Activated CD8-positive, alpha-beta T cell treated with anti-CD3 and anti-CD28 coated beads, Interleukin-2, amount 10 ng/mL, durations not matched to agents 7 days and 5 days (primary cell): ENCODE results near the gene GPSM3. TPM values are rescaled to one million over a fixed set of nuclear protein-coding genes. Genes with fewer than 3 reads are reported as not detected.
"Not testable (repeated sequence)": the region's sequence is repeated elsewhere in the genome, so short reads cannot be mapped to it uniquely, and the experiment has no call there.

Experiments used
- ATAC-seq: fragments of 150-1000 bp; cut with Tn5 transposase; one replicate; pipeline ENCODE4 v1.10.0; 2021; ENCODE audit warnings: moderate library complexity
- CTCF ChIA-PET: fragments of 350-600 bp; sonication (Branson Sonifier 250); formaldehyde crosslinking; loops from one replicate; lab custom pipeline; 2021; ENCODE audit warnings: antibody characterized with exemption; lab: Charles Lee
- POLR2A ChIA-PET: fragments of 350-600 bp; sonication (Branson Sonifier 250); formaldehyde crosslinking; loops from one replicate; lab custom pipeline; 2021; ENCODE audit warnings: antibody characterized with exemption; lab: Charles Lee
- DNase-seq: peaks from one replicate; pipeline ENCODE4 v3.0.0-alpha.2; 2020
- H3K27ac Mint-ChIP-seq: one replicate; pipeline ENCODE4 v1.8.0; 2021; ENCODE audit warnings: mild to moderate bottlenecking, mixed read lengths
- H3K27me3 Mint-ChIP-seq: one replicate; pipeline ENCODE4 v1.8.0; 2021; ENCODE audit warnings: low read depth, mixed read lengths
- H3K36me3 Mint-ChIP-seq: one replicate; pipeline ENCODE4 v1.8.0; 2021; ENCODE audit warnings: low read depth, mixed read lengths
- H3K4me1 Mint-ChIP-seq: one replicate; pipeline ENCODE4 v1.8.0; 2021; ENCODE audit warnings: low read depth, mixed read lengths
- H3K4me3 Mint-ChIP-seq: one replicate; pipeline ENCODE4 v1.8.0; 2021; ENCODE audit warnings: mild to moderate bottlenecking, mixed read lengths
- H3K9me3 Mint-ChIP-seq: one replicate; pipeline ENCODE4 v1.8.0; 2022; ENCODE audit warnings: mixed read lengths; ENCODE audit not compliant: insufficient read depth
- total RNA-seq, 2 experiments: library from RNA; stranded (reverse); gene quantifications; one replicate each; pipeline ENCODE4 v1.2.3, GENCODE V29; 2021

The GPSM3 gene
- total RNA-seq, 2 experiments from 2014 or later = 216 to 223 TPM

GRCh38 chr6:32216285-32216684 is 23.8 kb upstream of the GPSM3 start:
- DNase-seq (no peak), ATAC-seq (no peak)
- Mint-ChIP-seq H3K9me3 (no peaks in the 10 kb centered on the region), H3K36me3 (no peaks in the 10 kb centered on the region), H3K4me3 (no peak overlapping the region), H3K4me1 (peaks cover 8% of the 10 kb centered on the region), H3K27me3 (no peaks in the 10 kb centered on the region), H3K27ac (no peak overlapping the region)
- POLR2A ChIA-PET = no interaction called here
- CTCF ChIA-PET = no interaction called here

GRCh38 chr6:32215617-32216016 is 23.2 kb upstream of the GPSM3 start:
- DNase-seq = no peak
- Mint-ChIP-seq H3K9me3 (no peaks in the 10 kb centered on the region), H3K36me3 (no peaks in the 10 kb centered on the region), H3K4me1 (peaks cover 8% of the 10 kb centered on the region), H3K4me3 (no peak overlapping the region), H3K27me3 (no peaks in the 10 kb centered on the region), H3K27ac (no peak overlapping the region)
- no peak for ATAC-seq
- ChIA-PET CTCF (no interaction called here), POLR2A (no interaction called here)

GRCh38 chr6:32214126-32214525 is 21.7 kb upstream of the GPSM3 start:
- Mint-ChIP-seq H3K4me1 (peaks cover 8% of the 10 kb centered on the region), H3K9me3 (no peaks in the 10 kb centered on the region), H3K36me3 (no peaks in the 10 kb centered on the region), H3K4me3 (no peak overlapping the region), H3K27me3 (no peaks in the 10 kb centered on the region), H3K27ac (no peak overlapping the region)
- CTCF ChIA-PET = no interaction called here
- ATAC-seq (no peak), DNase-seq (no peak)
- POLR2A ChIA-PET = no interaction called here

GRCh38 chr6:32213649-32214048 is 21.2 kb upstream of the GPSM3 start:
- Mint-ChIP-seq H3K27me3 (peaks cover 2% of the 10 kb centered on the region), H3K27ac (no peak overlapping the region), H3K4me1 (peaks cover 8% of the 10 kb centered on the region), H3K4me3 (no peak overlapping the region), H3K9me3 (no peaks in the 10 kb centered on the region), H3K36me3 (no peaks in the 10 kb centered on the region)
- no peak for DNase-seq
- no peak for ATAC-seq
- POLR2A ChIA-PET = no interaction called here
- CTCF ChIA-PET = no interaction called here

DNA sequence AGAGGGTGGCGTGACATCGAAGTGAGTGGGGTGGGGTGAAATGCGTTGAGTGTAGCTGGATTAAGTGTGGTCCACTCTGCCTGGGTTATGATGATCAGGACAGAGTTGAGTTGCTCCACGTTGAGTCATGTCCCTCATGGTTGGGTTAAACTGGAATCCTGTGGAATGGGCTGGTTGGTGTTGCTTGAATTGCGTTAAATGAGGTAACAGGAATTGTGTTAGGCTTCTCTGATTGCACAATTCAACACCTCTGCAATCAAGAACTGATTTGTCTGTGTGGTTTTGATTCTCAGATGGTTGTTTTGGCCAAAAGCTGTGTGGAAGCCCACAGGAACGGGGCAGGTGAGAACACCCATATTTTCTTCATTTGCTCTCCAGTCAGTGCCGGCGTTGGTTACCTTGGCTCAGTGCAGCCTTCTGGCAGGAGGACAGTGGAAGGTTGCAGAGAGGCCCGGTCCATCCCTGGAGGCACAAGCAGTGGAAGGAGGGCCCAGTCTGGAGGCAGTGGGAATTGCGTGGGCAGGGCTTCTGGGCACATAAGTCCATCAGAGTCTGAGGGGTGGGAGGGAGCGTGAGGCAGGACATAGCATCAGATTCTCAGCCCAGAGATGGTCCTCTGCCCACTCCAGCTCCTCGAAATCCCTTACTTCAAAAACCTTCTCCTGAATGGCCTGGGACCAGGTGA is 19.8 kb upstream of the GPSM3 start:
- CTCF ChIA-PET = interaction anchor here (1.1 kb wide), 1 partner anchor 67 kb away, joined by 4 read pairs; no protein-coding TSS in a partner anchor
- no peaks in the 10 kb centered on the region for H3K36me3 Mint-ChIP-seq
- peaks cover 8% of the 10 kb centered on the region for H3K4me1 Mint-ChIP-seq
- no peak overlapping the region for H3K4me3 Mint-ChIP-seq
- peaks cover 5% of the 10 kb centered on the region for H3K27me3 Mint-ChIP-seq
- POLR2A ChIA-PET = no interaction called here
- DNase-seq (no peak), ATAC-seq (no peak)
- H3K27ac Mint-ChIP-seq = no peak overlapping the region
- no peaks in the 10 kb centered on the region for H3K9me3 Mint-ChIP-seq

DNA sequence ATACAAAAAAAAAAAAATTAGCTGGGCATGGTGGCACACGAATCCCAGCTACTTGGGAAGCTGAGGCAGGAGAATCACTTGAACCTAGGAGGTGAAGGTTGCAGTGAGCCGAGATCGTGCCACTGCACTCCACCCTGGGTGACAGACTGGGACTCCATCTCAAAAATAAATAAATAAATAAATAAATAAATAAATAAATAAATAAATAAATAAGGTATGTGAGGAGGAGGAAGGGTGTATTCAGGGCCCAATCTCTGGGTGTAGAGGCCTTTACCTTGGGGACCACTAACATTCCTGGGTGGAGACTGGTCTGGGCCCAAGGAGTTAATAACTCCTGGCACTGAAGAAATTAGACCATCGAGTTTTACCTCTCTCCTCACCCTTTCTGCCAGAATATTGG is 19.0 kb upstream of the GPSM3 start:
- H3K9me3 Mint-ChIP-seq, H3K4me3 Mint-ChIP-seq, POLR2A ChIA-PET, H3K4me1 Mint-ChIP-seq, ATAC-seq, H3K27me3 Mint-ChIP-seq, H3K27ac Mint-ChIP-seq, H3K36me3 Mint-ChIP-seq, DNase-seq: not testable (repeated sequence)
- CTCF ChIA-PET = interaction anchor here (1.1 kb wide), 1 partner anchor 66 kb away, joined by 4 read pairs; no protein-coding TSS in a partner anchor

DNA sequence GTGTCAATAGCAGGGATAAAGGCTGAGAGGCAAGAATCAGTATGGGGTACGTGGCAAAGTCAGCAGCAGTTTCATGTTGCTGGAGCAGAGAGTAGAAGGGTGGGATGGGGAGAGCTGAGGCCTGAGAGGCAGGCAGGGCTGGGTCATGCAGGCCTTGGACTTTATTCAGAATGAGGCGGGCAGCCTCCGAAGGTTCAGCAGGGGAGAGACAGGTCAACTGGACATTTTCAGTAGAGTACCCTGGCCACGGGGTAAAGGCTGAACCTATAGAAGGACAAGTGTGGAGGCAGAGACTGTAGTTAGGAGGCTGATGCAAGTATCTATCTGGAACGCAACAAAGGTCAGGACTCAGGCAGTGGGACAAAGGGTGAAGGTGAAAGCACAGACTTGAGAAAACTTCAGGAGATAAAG is 17.8 kb upstream of the GPSM3 start:
- ATAC-seq = no peak
- ChIA-PET POLR2A (no interaction called here), CTCF (no interaction called here)
- H3K27ac Mint-ChIP-seq = no peak overlapping the region
- H3K36me3 Mint-ChIP-seq = no peaks in the 10 kb centered on the region
- H3K9me3 Mint-ChIP-seq = no peaks in the 10 kb centered on the region
- H3K27me3 Mint-ChIP-seq = peaks cover 9% of the 10 kb centered on the region
- H3K4me1 Mint-ChIP-seq = peaks cover 2% of the 10 kb centered on the region
- no peak overlapping the region for H3K4me3 Mint-ChIP-seq
- DNase-seq = no peak

- Mint-ChIP-seq H3K36me3 (no peaks in the 10 kb centered on the region), H3K9me3 (no peaks in the 10 kb centered on the region), H3K4me1 (no peaks in the 10 kb centered on the region), H3K27me3 (peaks cover 18% of the 10 kb centered on the region), H3K27ac (no peak overlapping the region), H3K4me3 (no peak overlapping the region)
- ChIA-PET POLR2A (no interaction called here), CTCF (no interaction called here)
- DNase-seq = no peak
- ATAC-seq = no peak
These were observed 16.6 kb upstream of the GPSM3 start for GRCh38 chr6:32208996-32209395.

GRCh38 chr6:32204268-32204715 is 11.8 kb upstream of the GPSM3 start:
- no peak for ATAC-seq
- CTCF ChIA-PET = no interaction called here
- Mint-ChIP-seq H3K27ac (no peak overlapping the region), H3K36me3 (no peaks in the 10 kb centered on the region), H3K9me3 (no peaks in the 10 kb centered on the region), H3K4me3 (no peak overlapping the region), H3K4me1 (no peaks in the 10 kb centered on the region), H3K27me3 (peaks cover 19% of the 10 kb centered on the region)
- DNase-seq = no peak
- POLR2A ChIA-PET = no interaction called here

GRCh38 chr6:32203426-32204267 is 11.2 kb upstream of the GPSM3 start:
- no peaks in the 10 kb centered on the region for H3K36me3 Mint-ChIP-seq
- no peak overlapping the region for H3K27ac Mint-ChIP-seq
- H3K4me1 Mint-ChIP-seq = no peaks in the 10 kb centered on the region
- POLR2A ChIA-PET = no interaction called here
- DNase-seq (no peak), ATAC-seq (no peak)
- H3K9me3 Mint-ChIP-seq = no peaks in the 10 kb centered on the region
- H3K27me3 Mint-ChIP-seq = peaks cover 17% of the 10 kb centered on the region
- H3K4me3 Mint-ChIP-seq = no peak overlapping the region
- CTCF ChIA-PET = no interaction called here

GRCh38 chr6:32202186-32202585 is 9.7 kb upstream of the GPSM3 start:
- no peak for DNase-seq
- ChIA-PET CTCF (interaction anchor here (0.6 kb wide), 1 partner anchor 40 kb away, joined by 4 read pairs; no protein-coding TSS in a partner anchor), POLR2A (no interaction called here)
- Mint-ChIP-seq H3K9me3 (no peaks in the 10 kb centered on the region), H3K27me3 (peaks cover 15% of the 10 kb centered on the region), H3K4me3 (no peak overlapping the region), H3K27ac (no peak overlapping the region), H3K4me1 (peaks cover under 1% of the 10 kb centered on the region), H3K36me3 (no peaks in the 10 kb centered on the region)
- no peak for ATAC-seq
